Astrocyte of the cerebellum (primary cell): Measurements from ENCODE around the gene NTN4.
"Not testable (repeated sequence)": the region's sequence is repeated elsewhere in the genome, so short reads cannot be mapped to it uniquely, and the experiment has no call there.

Source experiments
- DNase-seq: peaks from one replicate; pipeline ENCODE4 v3.0.0-alpha.2; 2011; ENCODE audit warnings: low read depth
- H3K4me3 ChIP-seq: 2 replicates; pipeline ENCODE4 v1.5.1; 2011; ENCODE audit warnings: mild to moderate bottlenecking, low read depth, low read length, moderate library complexity
- CTCF ChIP-seq: IDR thresholded peaks from 2 replicates; pipeline ENCODE4 v1.5.1; 2012; ENCODE audit warnings: low read length, low read depth, moderate library complexity, mild to moderate bottlenecking; ENCODE audit errors: missing control alignments
- in situ Hi-C: cut with HindIII; loops from 2 replicates; pipeline ENCODE4 v1.10.0; 2017; ENCODE audit warnings: low sequenced_read_pairs

NTN4 gene

GRCh38 chr12:95756362-95756761 lies 34.2 kb downstream of the NTN4 start:
- DNase-seq: no peak
- H3K4me3 ChIP-seq: no peak overlapping the region
- in situ Hi-C loops: no loop called here
- no peak for TF ChIP-seq CTCF

DNA sequence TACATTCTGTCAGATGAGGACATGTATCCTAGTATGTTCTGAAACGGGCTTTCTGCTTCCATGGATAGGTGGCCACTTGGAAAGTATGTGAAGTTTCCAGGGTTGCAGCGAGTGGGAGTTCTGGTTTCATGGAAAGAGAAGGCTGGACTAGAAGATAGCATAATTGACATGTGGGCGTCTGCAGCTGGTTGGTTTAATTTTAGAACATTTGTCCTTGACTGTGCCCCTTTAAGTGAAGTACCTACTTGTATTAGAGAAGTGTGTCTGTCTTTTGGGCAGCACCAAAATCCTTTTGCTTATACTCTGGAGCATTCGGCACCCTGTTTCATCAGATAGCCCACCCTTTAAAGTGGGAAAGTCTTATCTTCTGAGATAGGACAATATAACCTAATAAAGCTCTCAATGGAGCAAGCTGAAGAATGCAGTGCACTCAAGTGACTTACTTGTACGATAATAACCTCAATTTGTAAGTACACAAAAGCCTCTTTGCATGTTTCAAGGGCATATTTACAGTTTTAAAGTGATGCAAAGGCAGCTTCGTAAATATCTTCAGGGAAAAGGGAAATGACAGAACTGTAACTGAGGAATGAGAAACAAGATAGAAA lies 35.2 kb downstream of the NTN4 start:
- TF ChIP-seq CTCF: no peak

GRCh38 chr12:95746062-95746461 lies 44.5 kb downstream of the NTN4 start:
- in situ Hi-C loops, H3K4me3 ChIP-seq, DNase-seq: not testable (repeated sequence)

More for the DNA sequence above, 35.2 kb downstream of the NTN4 start:
- no peak for DNase-seq
- no peak overlapping the region for H3K4me3 ChIP-seq
- in situ Hi-C loops: no loop called here

DNA sequence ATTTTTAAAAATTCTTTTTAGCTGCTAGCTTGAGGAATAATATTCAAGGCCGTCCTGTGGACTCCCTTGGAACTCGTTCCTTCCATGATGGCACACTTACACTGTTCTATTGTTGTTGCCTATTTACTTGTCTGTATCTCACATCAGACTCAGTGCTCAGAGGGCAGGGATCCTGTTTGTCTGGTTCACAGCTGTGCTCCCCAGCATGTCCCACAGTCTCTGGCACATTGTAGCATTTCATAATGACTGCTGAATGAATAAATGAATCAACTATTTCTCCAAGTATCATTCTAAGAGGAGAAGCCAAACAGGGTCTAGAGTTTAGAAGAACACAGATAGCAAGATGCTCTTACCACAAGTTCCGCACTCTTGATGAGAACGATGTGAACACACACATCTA lies 48.0 kb downstream of the NTN4 start:
- no peak for DNase-seq
- in situ Hi-C loops: no loop called here
- no peak overlapping the region for H3K4me3 ChIP-seq
- no peak for TF ChIP-seq CTCF

GRCh38 chr12:95741635-95742034 lies 48.9 kb downstream of the NTN4 start:
- DNase-seq: no peak
- in situ Hi-C loops: no loop called here
- no peak overlapping the region for H3K4me3 ChIP-seq
- TF ChIP-seq CTCF: no peak

DNA sequence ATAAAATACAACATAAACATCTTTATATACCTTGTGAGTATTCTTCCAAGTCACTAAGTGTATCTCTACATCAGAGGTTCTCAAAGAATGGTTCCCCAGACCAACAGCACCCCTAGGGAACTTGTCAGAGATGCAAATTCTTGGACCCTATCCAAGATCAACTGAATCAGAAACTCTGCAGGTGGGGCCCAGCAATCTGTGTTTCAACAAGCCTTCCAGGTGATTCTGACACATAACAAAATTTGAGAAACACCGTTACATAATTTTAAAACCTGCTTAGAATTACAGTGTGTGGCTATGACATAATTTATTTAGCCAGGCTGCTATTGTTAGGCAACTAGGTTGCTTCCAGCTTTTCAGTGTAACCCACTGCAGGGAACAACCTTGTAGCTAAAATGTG lies 49.8 kb downstream of the NTN4 start:
- no peak overlapping the region for H3K4me3 ChIP-seq
- in situ Hi-C loops: no loop called here
- TF ChIP-seq CTCF: no peak
- no peak for DNase-seq

DNA sequence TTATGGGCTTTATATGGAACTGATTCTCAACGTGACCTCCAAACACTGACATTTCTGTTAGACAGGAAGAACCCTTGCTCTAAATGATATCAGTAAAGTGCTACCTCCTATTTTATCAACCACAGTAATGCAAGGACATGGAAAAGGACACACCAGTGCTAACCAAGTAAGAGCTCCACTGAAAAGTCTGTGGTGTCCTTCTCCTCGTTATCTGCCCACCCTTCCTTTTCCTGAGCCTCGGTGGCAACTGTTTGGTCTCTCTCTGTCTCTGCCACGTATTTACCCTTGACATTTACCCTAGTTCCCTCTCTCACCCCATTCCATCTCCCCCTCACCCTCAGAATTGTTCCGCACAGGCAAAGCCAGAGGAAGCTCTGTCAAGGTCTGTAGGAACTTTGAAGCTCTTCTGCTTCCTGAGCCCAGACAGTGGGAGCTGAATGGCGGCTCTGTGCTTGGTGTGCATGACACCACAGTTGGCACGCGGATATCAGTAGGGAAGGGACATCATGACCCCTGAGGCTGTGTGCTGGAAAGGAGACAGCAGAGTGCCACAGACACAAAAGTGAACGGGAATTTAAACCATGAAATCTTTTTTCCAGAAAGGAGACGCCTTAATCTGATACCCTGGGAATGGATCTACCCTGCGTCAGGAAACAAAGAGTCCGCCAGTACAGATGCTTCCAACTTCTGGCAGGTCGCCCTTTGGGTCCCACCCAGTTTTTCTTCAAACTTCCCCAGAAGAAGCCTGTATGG lies 50.8 kb downstream of the NTN4 start:
- in situ Hi-C loops: no loop called here
- no peak for TF ChIP-seq CTCF
- DNase-seq: no peak
- no peak overlapping the region for H3K4me3 ChIP-seq
